ENCODE data around the gene GLIPR1L1. TPM values are rescaled to one million over a fixed set of nuclear protein-coding genes. Genes with fewer than 3 reads are reported as not detected.

GLIPR1L1 gene
- total and polyA plus RNA-seq, 8 donors: 0.21 to 1.1 (median 0.75) TPM; not detected in 3

GRCh38 chr12:75311369-75311768 is 23.1 kb upstream of the GLIPR1L1 start:
- intact Hi-C loops (cut with DNase I): no loop called here
- ATAC-seq (no peak), DNase-seq (no peak)
- H3K27ac ChIP-seq: no peak overlapping the region
- H3K9me3 ChIP-seq: no peaks in the 10 kb centered on the region
- no peaks in the 10 kb centered on the region for H3K27me3 ChIP-seq
- H3K36me3 ChIP-seq: no peaks in the 10 kb centered on the region
- no peaks in the 10 kb centered on the region for H3K4me1 ChIP-seq
- no peak for TF ChIP-seq CTCF (IDR thresholded peaks at IDR 0.05)
- H3K4me3 ChIP-seq: no peak overlapping the region

- DNase-seq (no peak), ATAC-seq (no peak)
- no peak for TF ChIP-seq CTCF (IDR thresholded peaks at IDR 0.05)
- Histone ChIP-seq H3K4me1 (no peaks in the 10 kb centered on the region), H3K36me3 (no peaks in the 10 kb centered on the region), H3K4me3 (no peak overlapping the region), H3K27me3 (no peaks in the 10 kb centered on the region), H3K9me3 (no peaks in the 10 kb centered on the region), H3K27ac (no peak overlapping the region)
- intact Hi-C loops (cut with DNase I): no loop called here
These were observed 19.0 kb upstream of the GLIPR1L1 start for GRCh38 chr12:75315518-75315917.

- Histone ChIP-seq H3K27ac (no peak overlapping the region), H3K4me3 (no peak overlapping the region), H3K36me3 (no peaks in the 10 kb centered on the region), H3K27me3 (no peaks in the 10 kb centered on the region), H3K4me1 (no peaks in the 10 kb centered on the region), H3K9me3 (no peaks in the 10 kb centered on the region)
- intact Hi-C loops (cut with DNase I): no loop called here
- DNase-seq (no peak), ATAC-seq (no peak)
- no peak for TF ChIP-seq CTCF (IDR thresholded peaks at IDR 0.05)
These were observed 16.7 kb upstream of the GLIPR1L1 start for GRCh38 chr12:75317784-75318183.

GRCh38 chr12:75322464-75322863 is 12.0 kb upstream of the GLIPR1L1 start:
- Histone ChIP-seq H3K4me3 (no peak overlapping the region), H3K27ac (no peak overlapping the region), H3K36me3 (no peaks in the 10 kb centered on the region), H3K27me3 (no peaks in the 10 kb centered on the region), H3K9me3 (no peaks in the 10 kb centered on the region), H3K4me1 (no peaks in the 10 kb centered on the region)
- ATAC-seq (no peak), DNase-seq (no peak)
- intact Hi-C loops (cut with DNase I): no loop called here
- TF ChIP-seq CTCF (IDR thresholded peaks at IDR 0.05): no peak

GRCh38 chr12:75323663-75324062 is 10.8 kb upstream of the GLIPR1L1 start:
- intact Hi-C loops (cut with DNase I): no loop called here
- TF ChIP-seq CTCF (IDR thresholded peaks at IDR 0.05): no peak

More at GRCh38 chr12:75323663-75324062, 10.8 kb upstream of the GLIPR1L1 start:
- H3K9me3 ChIP-seq: no peaks in the 10 kb centered on the region
- H3K36me3 ChIP-seq: no peaks in the 10 kb centered on the region
- H3K27ac ChIP-seq: no peak overlapping the region
- H3K4me1 ChIP-seq: no peaks in the 10 kb centered on the region
- no peak overlapping the region for H3K4me3 ChIP-seq
- ATAC-seq (no peak), DNase-seq (no peak)
- H3K27me3 ChIP-seq: no peaks in the 10 kb centered on the region

Data from left lung (tissue), 10 donors.